ENCODE results near the gene AUH.

The AUH gene

DNA sequence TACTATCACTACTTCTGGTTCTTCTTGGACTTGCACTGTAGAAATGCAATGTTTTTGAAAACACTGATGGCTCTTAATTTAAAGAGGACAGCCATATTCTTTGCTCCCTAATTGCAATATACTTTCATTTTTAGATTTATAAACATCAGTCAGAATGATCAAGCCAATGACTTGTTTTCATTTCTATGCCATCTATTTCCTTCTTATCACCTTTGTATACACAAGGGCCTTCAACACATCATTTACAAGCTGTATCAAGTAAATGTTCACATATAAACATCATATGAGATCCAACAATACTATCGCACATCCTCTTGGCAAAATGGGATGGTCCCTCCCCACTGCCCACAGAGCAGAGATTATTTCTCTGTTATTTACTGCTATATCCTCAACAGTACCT, 24.9 kb downstream of the AUH start:
- TF ChIP-seq, protein P1, sequence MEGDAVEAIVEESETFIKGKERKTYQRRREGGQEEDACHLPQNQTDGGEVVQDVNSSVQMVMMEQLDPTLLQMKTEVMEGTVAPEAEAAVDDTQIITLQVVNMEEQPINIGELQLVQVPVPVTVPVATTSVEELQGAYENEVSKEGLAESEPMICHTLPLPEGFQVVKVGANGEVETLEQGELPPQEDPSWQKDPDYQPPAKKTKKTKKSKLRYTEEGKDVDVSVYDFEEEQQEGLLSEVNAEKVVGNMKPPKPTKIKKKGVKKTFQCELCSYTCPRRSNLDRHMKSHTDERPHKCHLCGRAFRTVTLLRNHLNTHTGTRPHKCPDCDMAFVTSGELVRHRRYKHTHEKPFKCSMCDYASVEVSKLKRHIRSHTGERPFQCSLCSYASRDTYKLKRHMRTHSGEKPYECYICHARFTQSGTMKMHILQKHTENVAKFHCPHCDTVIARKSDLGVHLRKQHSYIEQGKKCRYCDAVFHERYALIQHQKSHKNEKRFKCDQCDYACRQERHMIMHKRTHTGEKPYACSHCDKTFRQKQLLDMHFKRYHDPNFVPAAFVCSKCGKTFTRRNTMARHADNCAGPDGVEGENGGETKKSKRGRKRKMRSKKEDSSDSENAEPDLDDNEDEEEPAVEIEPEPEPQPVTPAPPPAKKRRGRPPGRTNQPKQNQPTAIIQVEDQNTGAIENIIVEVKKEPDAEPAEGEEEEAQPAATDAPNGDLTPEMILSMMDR (IDR thresholded peaks at IDR 0.05) = no peak
- H3K4me3 ChIP-seq = no peak overlapping the region
- intact Hi-C loops (cut with DNase I; ENCODE audit: low total_unique reads) = no loop called here
- no peak overlapping the region for H3K27ac ChIP-seq
- H3K36me3 ChIP-seq = peaks cover 4 to 27% (median 8%) of the 10 kb centered on the region in 3 donors
- no peaks in the 10 kb centered on the region for H3K9me3 ChIP-seq
- H3K27me3 ChIP-seq = no peaks in the 10 kb centered on the region
- DNase-seq = no peak
- peaks cover 0 to 21% (median 2%) of the 10 kb centered on the region in 4 donors for H3K4me1 ChIP-seq

- Histone ChIP-seq H3K27me3 (no peaks in the 10 kb centered on the region), H3K9me3 (no peaks in the 10 kb centered on the region), H3K4me1 (peaks cover 0 to 13% (median 1%) of the 10 kb centered on the region in 4 donors), H3K27ac (no peak overlapping the region), H3K36me3 (peaks cover 0 to 14% (median 0%) of the 10 kb centered on the region in 3 donors), H3K4me3 (no peak overlapping the region)
- TF ChIP-seq, protein P1 (IDR thresholded peaks at IDR 0.05) = no peak
- DNase-seq = no peak
- intact Hi-C loops (cut with DNase I; ENCODE audit: low total_unique reads) = no loop called here
These were observed 27.7 kb downstream of the AUH start for GRCh38 chr9:91334053-91334452.

DNA sequence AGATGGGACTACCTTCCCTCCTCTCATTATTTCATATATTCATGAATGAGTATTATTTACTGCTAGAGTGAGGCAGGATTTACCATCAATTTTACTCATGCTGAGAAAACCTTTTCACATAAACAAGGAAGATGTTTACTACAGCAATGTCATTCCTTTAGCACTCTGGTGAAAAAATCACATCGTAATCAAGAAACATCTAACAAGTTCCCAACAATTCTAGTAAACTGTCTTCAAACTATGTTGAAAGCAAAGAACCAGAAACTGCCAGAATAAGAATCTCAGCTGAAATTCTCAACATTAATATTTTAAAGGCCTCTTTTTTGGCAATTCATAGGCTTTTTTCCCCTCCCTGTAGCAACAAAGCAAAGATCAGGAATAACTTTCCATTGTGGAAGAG, 28.2 kb downstream of the AUH start:
- intact Hi-C loops (cut with DNase I; ENCODE audit: low total_unique reads) = no loop called here
- TF ChIP-seq, protein P1 (IDR thresholded peaks at IDR 0.05) = no peak
- Histone ChIP-seq H3K27ac (no peak overlapping the region), H3K4me3 (no peak overlapping the region), H3K36me3 (peaks cover 0 to 10% (median 0%) of the 10 kb centered on the region in 3 donors), H3K9me3 (no peaks in the 10 kb centered on the region), H3K27me3 (no peaks in the 10 kb centered on the region), H3K4me1 (peaks cover 0 to 15% (median 1%) of the 10 kb centered on the region in 4 donors)
- no peak for DNase-seq

- Histone ChIP-seq H3K27ac (no peak overlapping the region), H3K9me3 (no peaks in the 10 kb centered on the region), H3K36me3 (peaks cover 0 to 10% (median 3%) of the 10 kb centered on the region in 3 donors), H3K4me1 (peaks cover 0 to 21% (median 1%) of the 10 kb centered on the region in 4 donors), H3K27me3 (no peaks in the 10 kb centered on the region), H3K4me3 (no peak overlapping the region)
- intact Hi-C loops (cut with DNase I; ENCODE audit: low total_unique reads) = no loop called here
- TF ChIP-seq, protein P1 (IDR thresholded peaks at IDR 0.05) = no peak
- DNase-seq = no peak
These were observed 29.0 kb downstream of the AUH start for GRCh38 chr9:91332546-91333231.

DNA sequence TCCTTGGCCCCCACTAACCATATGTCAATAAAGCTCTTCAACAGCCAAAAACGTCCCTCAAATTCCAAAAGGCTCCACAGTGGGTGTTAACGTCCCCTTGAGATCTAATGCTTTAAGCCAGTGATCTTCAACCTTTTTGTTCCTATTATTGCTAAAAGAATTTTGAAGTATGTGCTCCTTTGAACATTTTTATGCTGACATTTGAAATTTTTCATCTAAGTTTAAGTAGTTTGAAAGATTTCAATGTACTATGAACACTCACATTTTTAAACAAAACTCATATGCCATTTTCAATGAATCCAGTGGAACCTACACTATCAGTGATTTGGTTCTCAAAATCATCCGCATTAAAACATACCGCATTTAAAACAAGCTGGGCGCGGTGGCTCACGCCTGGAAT, 29.9 kb downstream of the AUH start:
- Histone ChIP-seq H3K36me3 (peaks cover 6 to 13% (median 10%) of the 10 kb centered on the region in 3 donors), H3K4me1 (peaks cover 0 to 21% (median 1%) of the 10 kb centered on the region in 4 donors), H3K4me3 (no peak overlapping the region), H3K27me3 (no peaks in the 10 kb centered on the region), H3K9me3 (no peaks in the 10 kb centered on the region), H3K27ac (no peak overlapping the region)
- intact Hi-C loops (cut with DNase I; ENCODE audit: low total_unique reads) = no loop called here
- TF ChIP-seq, protein P1 (IDR thresholded peaks at IDR 0.05) = no peak
- DNase-seq = no peak
